Mesenchymal stem cell (in vitro differentiated cells and primary cell): ENCODE data around the gene FBXO42.
A peak's percentile ranks its signal among the peaks of the same experiment; 100 is the strongest.
"Not testable (repeated sequence)": the region's sequence is repeated elsewhere in the genome, so short reads cannot be mapped to it uniquely, and the experiment has no call there.

Source experiments
- DNase-seq: peaks from one replicate; pipeline ENCODE4 v3.0.0-alpha.2; 2013
- H2AFZ ChIP-seq: one replicate; pipeline ENCODE4 v1.6.1; 2013; ENCODE audit warnings: low read depth, mild to moderate bottlenecking, control low read depth, inconsistent platforms, low read length, moderate library complexity
- H2AK5ac ChIP-seq: 2 replicates; pipeline ENCODE4 v1.6.1; 2013; ENCODE audit warnings: low read length, moderate library complexity, mild to moderate bottlenecking, inconsistent platforms; ENCODE audit not compliant: severe bottlenecking
- H2BK120ac ChIP-seq: one replicate; pipeline ENCODE4 v1.6.1; 2013; ENCODE audit warnings: low read depth, mild to moderate bottlenecking, inconsistent platforms, low read length, moderate library complexity
- H2BK12ac ChIP-seq, 2 experiments: one replicate each; pipeline ENCODE4 v1.6.1; 2013; ENCODE audit warnings: inconsistent platforms in 2 of 2, low read length in 2 of 2, mild to moderate bottlenecking in 2 of 2, moderate library complexity in 2 of 2, control low read depth in 1 of 2
- H2BK15ac ChIP-seq: one replicate; pipeline ENCODE4 v1.6.1; 2013; ENCODE audit warnings: mild to moderate bottlenecking, low read depth, inconsistent platforms; ENCODE audit not compliant: poor library complexity, severe bottlenecking
- H2BK5ac ChIP-seq: 2 replicates; pipeline ENCODE4 v1.6.1; 2013; ENCODE audit warnings: low read depth, mild to moderate bottlenecking, low read length, control low read depth, inconsistent platforms; ENCODE audit not compliant: poor library complexity, severe bottlenecking
- H3K14ac ChIP-seq, 2 experiments: one replicate each; pipeline ENCODE4 v1.6.1; 2013; ENCODE audit warnings: inconsistent platforms in 2 of 2, low read length in 2 of 2, control low read depth in 1 of 2, mild to moderate bottlenecking in 1 of 2, moderate library complexity in 1 of 2
- H3K18ac ChIP-seq, 2 experiments: one replicate each; pipeline ENCODE4 v1.6.1; 2013; ENCODE audit warnings: inconsistent platforms in 2 of 2, low read length in 2 of 2, control low read depth in 1 of 2, low read depth in 1 of 2, mild to moderate bottlenecking in 1 of 2
- H3K23ac ChIP-seq, 2 experiments: one replicate each; pipeline ENCODE4 v1.6.1; 2013; ENCODE audit warnings: inconsistent platforms in 2 of 2, low read length in 2 of 2, mild to moderate bottlenecking in 2 of 2, moderate library complexity in 2 of 2, control low read depth in 1 of 2
- H3K27ac ChIP-seq: 2 replicates; pipeline ENCODE4 v1.5.1; 2013; ENCODE audit warnings: mild to moderate bottlenecking, moderate library complexity, low read length, control low read depth, inconsistent platforms; ENCODE audit not compliant: poor library complexity, severe bottlenecking
- H3K27me3 ChIP-seq, 2 experiments: 2 replicates each; pipeline versions ENCODE4 v1.6.1 to v1.7.0; 2013; ENCODE audit warnings: low read length in 2 of 2, mild to moderate bottlenecking in 2 of 2, moderate library complexity in 2 of 2, control low read depth in 1 of 2, inconsistent platforms in 1 of 2; ENCODE audit not compliant: control insufficient read depth in 1 of 2, insufficient read depth in 1 of 2
- H3K36me3 ChIP-seq, 2 experiments: 2 replicates each; pipeline versions ENCODE4 v1.6.1 to v1.7.0; 2013; ENCODE audit warnings: low read length in 2 of 2, control low read depth in 1 of 2, inconsistent platforms in 1 of 2, low read depth in 1 of 2, mild to moderate bottlenecking in 1 of 2; ENCODE audit not compliant: insufficient read depth in 2 of 2, control insufficient read depth in 1 of 2
- H3K4ac ChIP-seq, 2 experiments: one replicate each; pipeline ENCODE4 v1.6.1; 2013; ENCODE audit warnings: inconsistent platforms in 2 of 2, low read length in 2 of 2, mild to moderate bottlenecking in 2 of 2, moderate library complexity in 2 of 2, control low read depth in 1 of 2, low read depth in 1 of 2
- H3K4me1 ChIP-seq: 2 replicates; pipeline ENCODE4 v1.6.1; 2013; ENCODE audit warnings: low read depth, low read length, control low read depth; ENCODE audit not compliant: control insufficient read depth, insufficient read depth
- H3K4me2 ChIP-seq: 2 replicates; pipeline ENCODE4 v1.6.1; 2013; ENCODE audit warnings: low read length, mild to moderate bottlenecking, inconsistent platforms; ENCODE audit not compliant: poor library complexity, severe bottlenecking
- H3K4me3 ChIP-seq, 2 experiments: 2 replicates each; pipeline versions ENCODE4 v1.5.1 to v1.7.0; 2013; ENCODE audit warnings: low read length in 2 of 2, mild to moderate bottlenecking in 2 of 2, control low read depth in 1 of 2, low read depth in 1 of 2; ENCODE audit not compliant: insufficient read depth in 1 of 2
- H3K79me1 ChIP-seq: replicated peaks from 2 replicates; pipeline ENCODE4 v1.6.1; 2013; ENCODE audit warnings: mild to moderate bottlenecking, control low read depth, low read length, inconsistent platforms; ENCODE audit not compliant: poor library complexity, severe bottlenecking
- H3K9ac ChIP-seq: 2 replicates; pipeline ENCODE4 v1.7.0; 2013; ENCODE audit warnings: mild to moderate bottlenecking, low read length, moderate library complexity
- H3K9me3 ChIP-seq: 2 replicates; pipeline ENCODE4 v1.7.0; 2013; ENCODE audit warnings: mild to moderate bottlenecking, low read length; ENCODE audit not compliant: control insufficient read depth
- H4K8ac ChIP-seq: one replicate; pipeline ENCODE4 v1.6.1; 2013; ENCODE audit warnings: inconsistent platforms, mild to moderate bottlenecking, low read length, moderate library complexity
- H4K91ac ChIP-seq: one replicate; pipeline ENCODE4 v1.6.1; 2013; ENCODE audit warnings: mild to moderate bottlenecking, low read length, inconsistent platforms
- WGBS: methylation state at CpG from one replicate; pipeline ENCODE4 v1.1.7; 2013; ENCODE audit warnings: mixed read lengths; 5-methylcytosine and 5-hydroxymethylcytosine counted together

FBXO42 gene

DNA sequence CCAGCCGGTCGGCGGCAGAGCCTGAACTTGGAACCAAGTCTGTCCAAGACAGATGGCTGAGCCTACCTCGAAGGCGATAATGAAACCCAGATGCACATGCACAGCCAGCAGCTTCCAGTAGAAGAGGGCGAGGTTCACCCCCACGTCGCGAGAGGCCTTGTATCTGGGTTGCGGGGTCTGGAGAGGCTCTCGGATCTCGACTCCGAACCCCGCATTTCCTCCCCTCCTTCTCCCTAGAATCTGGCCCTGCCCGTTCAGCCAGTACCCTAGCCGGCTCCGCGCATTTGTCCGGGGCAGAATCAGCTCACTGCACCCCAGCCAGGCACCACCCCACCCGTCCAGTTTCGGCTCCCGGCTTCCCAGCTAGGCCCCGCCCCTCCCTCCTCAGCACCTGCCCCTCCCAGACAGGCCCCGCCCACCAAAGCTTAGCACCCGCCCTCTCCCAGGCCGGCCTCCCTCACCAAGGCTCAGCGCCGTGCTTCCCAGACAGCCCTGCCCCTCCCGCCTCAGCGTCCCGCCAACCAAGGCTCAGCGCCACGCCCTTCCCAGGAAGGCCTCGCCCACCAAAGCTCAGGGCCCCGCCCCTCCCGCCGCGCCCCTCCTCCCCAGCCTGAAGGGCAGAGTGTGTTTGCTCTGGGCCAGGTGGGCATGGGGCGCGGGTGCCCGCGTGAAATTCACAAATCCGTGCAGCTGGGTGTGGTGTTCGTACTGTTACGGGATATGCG is 135.1 kb downstream of the FBXO42 start:
- Histone ChIP-seq H3K9ac (peak overlapping the region; percentile 62), H3K14ac (no peak overlapping the region), H4K91ac (peak overlapping the region; percentile 34), H2AK5ac (no peak overlapping the region), H2BK12ac (peak overlapping the region in 1 of 2 experiments; percentile 77), H3K27ac (no peak overlapping the region), H3K36me3 (no peaks in the 10 kb centered on the region), H3K4me2 (peak overlapping the region; percentile 82), H3K4me1 (peaks cover 12% of the 10 kb centered on the region), H3K4ac (peak overlapping the region in 1 of 2 experiments; percentile 51), H2AFZ (peak overlapping the region; percentile 72), H4K8ac (peak overlapping the region; percentile 74), H2BK15ac (no peak overlapping the region), H2BK120ac (no peak overlapping the region), H3K4me3 (peak overlapping the region; percentile 39 to 79), H3K27me3 (peaks cover 0 to 15% of the 10 kb centered on the region in 2 experiments), H3K18ac (peak overlapping the region; percentile 67 to 77), H3K23ac (peak overlapping the region in 1 of 2 experiments; percentile 66), H2BK5ac (no peak overlapping the region), H3K79me1 (no peaks in the 10 kb centered on the region), H3K9me3 (no peaks in the 10 kb centered on the region)
- 5% methylated on average over 39 of the region's 46 CpGs for WGBS
- peak; percentile 96 for DNase-seq

DNA sequence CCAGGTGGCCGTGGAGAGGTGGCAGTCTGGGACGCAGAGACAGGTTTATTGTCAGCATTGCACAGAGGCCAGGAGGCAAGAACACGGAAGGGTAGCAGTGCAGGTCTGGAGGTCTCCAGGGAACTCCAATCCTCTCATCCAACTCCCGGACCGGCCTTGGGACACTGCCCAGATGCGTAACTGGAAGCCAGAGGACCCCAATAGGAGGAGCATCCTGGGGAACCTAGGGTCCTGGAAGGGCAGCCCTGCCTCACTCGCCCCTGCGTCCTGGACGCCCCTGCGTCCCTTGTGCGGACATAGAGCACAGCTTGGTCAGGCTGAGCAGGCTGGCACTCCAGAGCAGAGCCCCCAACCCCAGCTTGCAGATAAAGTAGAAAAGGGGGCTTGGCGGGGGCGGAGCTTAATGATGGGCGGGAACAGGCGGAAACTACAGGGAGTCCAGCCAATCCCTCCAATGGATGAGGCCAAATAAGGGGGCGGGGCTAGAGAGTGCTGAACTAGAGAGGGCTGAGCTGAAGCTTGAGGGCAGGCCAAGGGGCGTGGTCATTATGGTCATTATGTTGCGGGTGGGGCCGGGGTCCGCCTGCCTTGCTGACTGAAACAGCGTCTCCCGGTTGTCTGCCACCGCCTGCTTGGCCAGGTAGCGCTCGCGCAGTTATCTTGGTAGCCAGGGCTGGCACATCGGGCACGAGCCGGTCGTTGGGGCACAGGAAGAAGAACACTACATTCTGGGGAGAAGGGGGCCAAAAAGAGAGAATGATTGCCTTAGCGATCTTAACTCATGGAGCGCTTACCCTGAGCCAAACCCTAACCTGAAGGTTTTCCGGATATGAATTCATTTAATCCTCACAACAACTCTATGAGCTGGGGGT is 136.2 kb downstream of the FBXO42 start:
- peak overlapping the region; percentile 62 for H3K9ac ChIP-seq
- H3K36me3 ChIP-seq, result no peaks in the 10 kb centered on the region
- H3K4me3 ChIP-seq, result peak overlapping the region in 1 of 2 experiments; percentile 79
- H3K9me3 ChIP-seq, result no peaks in the 10 kb centered on the region
- H2BK15ac ChIP-seq, result no peak overlapping the region
- 15% methylated on average over 33 of the region's 33 CpGs for WGBS
- H2AK5ac ChIP-seq, result no peak overlapping the region
- H2BK5ac ChIP-seq, result no peak overlapping the region
- DNase-seq, result peak; percentile 90
- no peak overlapping the region for H2BK120ac ChIP-seq
- peak overlapping the region in 1 of 2 experiments; percentile 51 for H3K18ac ChIP-seq
- H4K8ac ChIP-seq, result peak overlapping the region; percentile 95
- H3K4me2 ChIP-seq, result peak overlapping the region; percentile 66
- peaks cover 13% of the 10 kb centered on the region for H3K4me1 ChIP-seq
- H2AFZ ChIP-seq, result peak overlapping the region; percentile 67
- peak overlapping the region in 1 of 2 experiments; percentile 43 for H2BK12ac ChIP-seq
- no peak overlapping the region for H3K14ac ChIP-seq
- H4K91ac ChIP-seq, result peak overlapping the region; percentile 71
- H3K27me3 ChIP-seq, result peaks cover 0 to 13% of the 10 kb centered on the region in 2 experiments
- no peak overlapping the region for H3K27ac ChIP-seq
- H3K4ac ChIP-seq, result no peak overlapping the region
- no peaks in the 10 kb centered on the region for H3K79me1 ChIP-seq
- no peak overlapping the region for H3K23ac ChIP-seq

DNA sequence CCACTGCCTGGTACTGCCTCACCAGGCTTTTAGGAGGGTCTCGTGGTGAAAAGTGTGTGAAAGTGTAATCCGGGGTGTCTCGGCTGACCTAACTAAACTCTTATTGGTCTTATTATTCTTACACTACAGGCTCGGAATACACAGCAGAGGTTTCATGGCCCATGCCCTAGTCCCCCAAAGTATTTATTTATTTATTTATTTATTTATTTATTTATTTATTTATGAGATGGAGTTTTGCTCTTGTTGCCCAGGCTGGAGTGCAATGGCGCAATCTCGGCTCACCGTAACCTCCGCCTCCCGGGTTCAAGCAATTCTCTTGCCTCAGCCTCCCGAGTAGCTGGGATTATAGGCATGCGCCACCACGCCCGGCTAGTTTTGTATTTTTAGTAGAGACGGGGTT is 137.0 kb downstream of the FBXO42 start:
- H4K8ac ChIP-seq, H2BK120ac ChIP-seq, H3K36me3 ChIP-seq, H3K79me1 ChIP-seq, H2AFZ ChIP-seq, H3K23ac ChIP-seq, H3K4ac ChIP-seq, H2BK15ac ChIP-seq, H3K27ac ChIP-seq, H3K18ac ChIP-seq, H3K4me3 ChIP-seq, H3K9me3 ChIP-seq, H3K14ac ChIP-seq, H2AK5ac ChIP-seq, H4K91ac ChIP-seq, H3K9ac ChIP-seq, H2BK12ac ChIP-seq, H3K4me2 ChIP-seq, H2BK5ac ChIP-seq, DNase-seq: not testable (repeated sequence)
- WGBS, result 97% methylated on average over 10 of the region's 14 CpGs
- Histone ChIP-seq H3K27me3 (peaks cover 0 to 13% of the 10 kb centered on the region in 2 experiments), H3K4me1 (peaks cover 13% of the 10 kb centered on the region)

DNA sequence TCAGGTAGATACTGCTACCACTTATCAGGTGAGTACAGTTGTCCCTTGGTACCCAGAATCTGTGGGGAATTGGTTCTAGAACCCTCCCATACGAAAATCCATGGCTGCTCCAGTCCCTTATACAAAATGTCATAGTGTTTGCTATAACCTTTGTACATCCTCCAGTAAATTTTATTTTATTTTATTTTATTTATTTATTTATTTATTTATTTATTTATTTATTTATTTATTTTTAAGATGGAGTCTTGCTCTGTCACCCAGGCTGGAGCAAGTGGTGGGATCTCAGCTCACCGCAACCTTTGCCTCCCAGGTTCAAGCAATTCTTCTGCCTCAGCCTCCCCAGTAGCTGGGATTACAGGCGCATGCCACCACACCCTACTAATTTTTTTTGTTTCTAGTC is 138.7 kb downstream of the FBXO42 start:
- H2BK15ac ChIP-seq, H3K36me3 ChIP-seq, H3K4me2 ChIP-seq, H2AFZ ChIP-seq, H3K23ac ChIP-seq, H3K4ac ChIP-seq, H3K18ac ChIP-seq, H2BK12ac ChIP-seq, H3K79me1 ChIP-seq, H3K27ac ChIP-seq, H3K9ac ChIP-seq, H3K4me3 ChIP-seq, H4K91ac ChIP-seq, H2BK5ac ChIP-seq, H3K14ac ChIP-seq, H2AK5ac ChIP-seq, H3K9me3 ChIP-seq, DNase-seq, H2BK120ac ChIP-seq, H4K8ac ChIP-seq: not testable (repeated sequence)
- 100% methylated on average over 2 of the region's 3 CpGs for WGBS
- Histone ChIP-seq H3K27me3 (peaks cover 0 to 13% of the 10 kb centered on the region in 2 experiments), H3K4me1 (peaks cover 19% of the 10 kb centered on the region)
